Measurements from ENCODE around the gene ETDA.
"Not testable (repeated sequence)": the region's sequence is repeated elsewhere in the genome, so short reads cannot be mapped to it uniquely, and the experiment has no call there.

Gene ETDA

DNA sequence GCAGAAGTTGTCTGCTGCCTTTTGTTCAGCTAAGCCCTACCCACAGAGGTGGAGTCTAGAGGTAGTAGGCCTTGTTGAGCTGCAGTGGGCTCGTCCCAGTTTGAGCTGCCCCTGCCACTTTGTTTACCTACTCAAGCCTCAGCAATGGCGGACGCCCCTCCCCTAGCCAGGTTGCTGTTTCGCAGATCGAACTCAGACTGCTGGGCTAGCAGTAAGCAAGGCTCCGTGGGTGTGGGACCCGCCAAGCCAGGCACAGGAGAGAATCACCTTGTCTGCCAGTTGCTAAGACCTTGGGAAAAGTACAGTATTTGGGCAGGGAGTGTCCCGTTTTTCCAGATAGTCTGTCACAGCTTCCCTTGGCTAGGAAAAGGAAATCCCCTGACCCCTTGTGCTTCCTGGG lies 11.5 kb downstream of the ETDA start:
- not testable (repeated sequence) for H4K12ac ChIP-seq (ENCODE audit: low read depth, low read length); H4K91ac ChIP-seq (ENCODE audit: low read depth, low read length); H3K4me2 ChIP-seq (ENCODE audit: low read length); H3K23ac ChIP-seq (ENCODE audit: low read length); H2AK5ac ChIP-seq (ENCODE audit: low read length); H3K79me2 ChIP-seq (ENCODE audit: control insufficient read depth, insufficient read depth, low read length, poor library complexity); H3K4ac ChIP-seq (ENCODE audit: low read depth, low read length); H2BK5ac ChIP-seq (ENCODE audit: low read depth, low read length, poor library complexity); H3K4me3 ChIP-seq (ENCODE audit: low read depth, low read length); H2BK12ac ChIP-seq (ENCODE audit: low read length); DNase-seq; H2AFZ ChIP-seq (ENCODE audit: insufficient read depth, low read length, poor library complexity); H2BK120ac ChIP-seq (ENCODE audit: insufficient read depth, low read length, poor library complexity); H3K9ac ChIP-seq (ENCODE audit: low read length); H3K14ac ChIP-seq (ENCODE audit: low read length); H3K4me1 ChIP-seq (ENCODE audit: control insufficient read depth in 1 of 2, insufficient read depth in 2 of 2, low read length in 2 of 2); H3K18ac ChIP-seq (ENCODE audit: low read length); H3K9me3 ChIP-seq (ENCODE audit: insufficient read depth, low read depth, low read length); H3K27me3 ChIP-seq (ENCODE audit: insufficient read depth, low read length); H3K36me3 ChIP-seq (ENCODE audit: control insufficient read depth in 1 of 2, insufficient read depth in 2 of 2, low read length in 2 of 2); H3K79me1 ChIP-seq (ENCODE audit: low read length); H4K8ac ChIP-seq (ENCODE audit: low read depth, low read length); H3K27ac ChIP-seq (ENCODE audit: low read depth, low read length)
- WGBS (ENCODE audit: extremely low coverage, insufficient coverage, insufficient read length): no CpG with 5 or more reads among the region's 8 CpGs

DNA sequence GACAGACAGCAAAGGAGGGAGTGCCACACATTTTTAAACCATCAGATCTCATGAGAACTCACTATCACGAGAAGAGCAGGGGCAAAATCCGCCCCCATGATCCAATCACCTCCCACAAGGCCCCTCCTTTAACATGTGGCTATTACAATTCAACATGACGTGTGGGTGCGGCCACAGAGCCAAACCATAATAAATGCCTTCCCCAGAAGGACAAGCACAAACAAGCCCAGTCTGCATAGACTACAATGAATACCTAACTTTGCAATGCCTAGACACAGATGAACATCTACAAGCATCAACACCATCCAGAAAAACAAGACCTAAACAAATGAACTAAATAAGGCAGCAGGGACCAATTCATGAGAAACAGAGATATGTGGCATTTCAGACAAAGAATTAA lies 12.3 kb downstream of the ETDA start:
- Histone ChIP-seq H3K4me3 (ENCODE audit: low read depth, low read length) (no peak overlapping the region), H2BK5ac (ENCODE audit: low read depth, low read length, poor library complexity) (no peak overlapping the region), H3K36me3 (ENCODE audit: control insufficient read depth in 1 of 2, insufficient read depth in 2 of 2, low read length in 2 of 2) (no peaks in the 10 kb centered on the region), H2BK120ac (ENCODE audit: insufficient read depth, low read length, poor library complexity) (no peak overlapping the region), H2BK12ac (ENCODE audit: low read length) (no peak overlapping the region), H4K8ac (ENCODE audit: low read depth, low read length) (no peak overlapping the region), H2AK5ac (ENCODE audit: low read length) (no peak overlapping the region), H4K12ac (ENCODE audit: low read depth, low read length) (no peak overlapping the region), H3K9ac (ENCODE audit: low read length) (no peak overlapping the region), H3K14ac (ENCODE audit: low read length) (no peak overlapping the region), H4K91ac (ENCODE audit: low read depth, low read length) (no peak overlapping the region), H3K79me2 (ENCODE audit: control insufficient read depth, insufficient read depth, low read length, poor library complexity) (no peaks in the 10 kb centered on the region), H3K27me3 (ENCODE audit: insufficient read depth, low read length) (no peaks in the 10 kb centered on the region), H3K79me1 (ENCODE audit: low read length) (no peaks in the 10 kb centered on the region), H3K27ac (ENCODE audit: low read depth, low read length) (no peak overlapping the region), H3K4me1 (ENCODE audit: control insufficient read depth in 1 of 2, insufficient read depth in 2 of 2, low read length in 2 of 2) (no peaks in the 10 kb centered on the region), H3K9me3 (ENCODE audit: insufficient read depth, low read depth, low read length) (no peaks in the 10 kb centered on the region), H3K23ac (ENCODE audit: low read length) (no peak overlapping the region), H3K18ac (ENCODE audit: low read length) (no peak overlapping the region), H3K4me2 (ENCODE audit: low read length) (no peak overlapping the region), H3K4ac (ENCODE audit: low read depth, low read length) (no peak overlapping the region), H2AFZ (ENCODE audit: insufficient read depth, low read length, poor library complexity) (no peak overlapping the region)
- no peak for DNase-seq
- WGBS (ENCODE audit: extremely low coverage, insufficient coverage, insufficient read length): no CpG with 5 or more reads among the region's 4 CpGs

DNA sequence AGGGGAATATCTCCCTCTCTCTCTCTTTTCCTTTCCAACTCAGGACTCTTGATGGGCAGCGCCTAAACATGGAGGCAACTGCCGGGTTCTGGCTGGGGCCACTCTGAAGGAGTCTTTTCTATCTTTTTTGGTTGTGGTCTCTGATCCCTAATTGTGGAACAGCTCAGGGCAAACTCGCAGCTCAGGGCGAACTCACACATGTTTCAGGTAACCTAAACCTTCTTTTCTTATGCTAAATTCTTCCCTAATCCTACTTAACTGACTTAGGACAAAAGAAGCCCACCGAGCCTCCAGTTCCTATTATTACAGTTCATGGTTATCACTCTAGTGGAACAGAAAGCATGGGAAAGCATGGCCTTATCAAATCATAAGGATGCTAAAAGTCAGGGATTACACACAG lies 21.3 kb downstream of the ETDA start:
- no peaks in the 10 kb centered on the region for H3K9me3 ChIP-seq (ENCODE audit: insufficient read depth, low read depth, low read length)
- no peak overlapping the region for H4K91ac ChIP-seq (ENCODE audit: low read depth, low read length)
- H3K14ac ChIP-seq (ENCODE audit: low read length): no peak overlapping the region
- no peak for DNase-seq
- H2BK5ac ChIP-seq (ENCODE audit: low read depth, low read length, poor library complexity): no peak overlapping the region
- H3K18ac ChIP-seq (ENCODE audit: low read length): no peak overlapping the region
- H3K9ac ChIP-seq (ENCODE audit: low read length): no peak overlapping the region
- no peak overlapping the region for H3K4ac ChIP-seq (ENCODE audit: low read depth, low read length)
- no peak overlapping the region for H2AK5ac ChIP-seq (ENCODE audit: low read length)
- no peaks in the 10 kb centered on the region for H3K79me2 ChIP-seq (ENCODE audit: control insufficient read depth, insufficient read depth, low read length, poor library complexity)
- no peak overlapping the region for H3K23ac ChIP-seq (ENCODE audit: low read length)
- H2AFZ ChIP-seq (ENCODE audit: insufficient read depth, low read length, poor library complexity): no peak overlapping the region
- no peak overlapping the region for H2BK120ac ChIP-seq (ENCODE audit: insufficient read depth, low read length, poor library complexity)
- H3K27ac ChIP-seq (ENCODE audit: low read depth, low read length): no peak overlapping the region
- no peak overlapping the region for H3K4me2 ChIP-seq (ENCODE audit: low read length)
- H3K27me3 ChIP-seq (ENCODE audit: insufficient read depth, low read length): no peaks in the 10 kb centered on the region
- WGBS (ENCODE audit: extremely low coverage, insufficient coverage, insufficient read length): no CpG with 5 or more reads among the region's 5 CpGs
- H2BK12ac ChIP-seq (ENCODE audit: low read length): no peak overlapping the region
- H4K12ac ChIP-seq (ENCODE audit: low read depth, low read length): no peak overlapping the region
- no peak overlapping the region for H3K4me3 ChIP-seq (ENCODE audit: low read depth, low read length)
- H3K79me1 ChIP-seq (ENCODE audit: low read length): no peaks in the 10 kb centered on the region
- no peaks in the 10 kb centered on the region for H3K36me3 ChIP-seq (ENCODE audit: control insufficient read depth in 1 of 2, insufficient read depth in 2 of 2, low read length in 2 of 2)
- H3K4me1 ChIP-seq (ENCODE audit: control insufficient read depth in 1 of 2, insufficient read depth in 2 of 2, low read length in 2 of 2): no peaks in the 10 kb centered on the region
- H4K8ac ChIP-seq (ENCODE audit: low read depth, low read length): no peak overlapping the region

DNA sequence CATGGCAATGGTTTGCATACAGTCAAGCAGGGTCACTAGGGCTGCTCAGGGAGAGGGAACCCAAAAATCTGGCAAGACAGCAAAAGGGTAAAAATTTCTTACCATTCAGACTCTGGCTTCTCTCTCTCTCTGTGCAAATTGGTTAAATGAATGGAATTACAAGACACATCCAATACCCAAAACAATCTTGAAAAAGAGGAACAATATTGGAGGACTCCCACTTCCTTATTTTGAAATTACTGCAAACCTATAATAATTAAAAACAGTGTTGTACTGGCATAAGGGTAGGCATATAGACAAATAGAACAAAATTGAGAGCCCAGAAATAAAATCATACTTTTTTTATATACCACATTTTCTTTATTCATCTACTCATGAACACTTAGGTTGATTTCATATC lies 24.1 kb downstream of the ETDA start:
- Histone ChIP-seq H2BK5ac (ENCODE audit: low read depth, low read length, poor library complexity) (no peak overlapping the region), H2BK120ac (ENCODE audit: insufficient read depth, low read length, poor library complexity) (no peak overlapping the region), H3K9ac (ENCODE audit: low read length) (no peak overlapping the region), H3K4me3 (ENCODE audit: low read depth, low read length) (no peak overlapping the region), H4K8ac (ENCODE audit: low read depth, low read length) (no peak overlapping the region), H3K27me3 (ENCODE audit: insufficient read depth, low read length) (no peaks in the 10 kb centered on the region), H2AFZ (ENCODE audit: insufficient read depth, low read length, poor library complexity) (no peak overlapping the region), H4K12ac (ENCODE audit: low read depth, low read length) (no peak overlapping the region), H3K4me1 (ENCODE audit: control insufficient read depth in 1 of 2, insufficient read depth in 2 of 2, low read length in 2 of 2) (no peaks in the 10 kb centered on the region), H3K9me3 (ENCODE audit: insufficient read depth, low read depth, low read length) (no peaks in the 10 kb centered on the region), H3K4me2 (ENCODE audit: low read length) (no peak overlapping the region), H3K23ac (ENCODE audit: low read length) (no peak overlapping the region), H3K4ac (ENCODE audit: low read depth, low read length) (no peak overlapping the region), H3K79me2 (ENCODE audit: control insufficient read depth, insufficient read depth, low read length, poor library complexity) (no peaks in the 10 kb centered on the region), H4K91ac (ENCODE audit: low read depth, low read length) (no peak overlapping the region), H3K27ac (ENCODE audit: low read depth, low read length) (no peak overlapping the region), H2BK12ac (ENCODE audit: low read length) (no peak overlapping the region), H3K18ac (ENCODE audit: low read length) (no peak overlapping the region), H2AK5ac (ENCODE audit: low read length) (no peak overlapping the region), H3K14ac (ENCODE audit: low read length) (no peak overlapping the region), H3K36me3 (ENCODE audit: control insufficient read depth in 1 of 2, insufficient read depth in 2 of 2, low read length in 2 of 2) (no peaks in the 10 kb centered on the region), H3K79me1 (ENCODE audit: low read length) (no peaks in the 10 kb centered on the region)
- DNase-seq: no peak

Measured in trophoblast cell (in vitro differentiated cells and primary cell).